HG02943 (cell line): Measurements from ENCODE around the gene DISC1.
"Not testable (repeated sequence)": the region's sequence is repeated elsewhere in the genome, so short reads cannot be mapped to it uniquely, and the experiment has no call there.

ENCODE experiments used
- ATAC-seq: cut with Tn5 transposase; IDR thresholded peaks from one replicate; pipeline ENCODE4 v1.9.1; 2021; ENCODE audit warnings: mild to moderate bottlenecking, low read depth, moderate library complexity; ENCODE audit not compliant: unreplicated experiment

DISC1 gene

GRCh38 chr1:231940701-231941100, 314.1 kb downstream of the DISC1 start:
- ATAC-seq: no peak

- ATAC-seq: no peak
Measured at GRCh38 chr1:231943084-231943483, 316.5 kb downstream of the DISC1 start.

DNA sequence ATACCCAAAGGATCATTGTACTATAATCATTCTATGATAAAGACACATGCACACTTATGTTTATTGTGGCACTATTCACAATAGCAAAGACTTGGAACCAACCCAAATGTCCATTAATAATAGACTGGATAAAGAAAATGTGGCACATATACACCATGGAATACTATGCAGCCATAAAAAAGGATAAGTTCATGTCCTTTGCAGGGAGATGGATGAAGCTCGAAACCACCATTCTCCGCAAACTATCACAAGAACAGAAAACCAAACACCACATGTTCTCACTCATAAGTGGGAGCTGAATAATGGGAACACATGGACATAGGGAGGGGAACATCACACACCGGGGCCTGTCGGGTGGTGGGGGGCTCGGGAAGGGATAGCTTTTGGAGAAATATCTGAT, 321.5 kb downstream of the DISC1 start:
- not testable (repeated sequence) for ATAC-seq

GRCh38 chr1:231949277-231950091, 322.9 kb downstream of the DISC1 start:
- no peak for ATAC-seq

GRCh38 chr1:231950331-231951128, 323.9 kb downstream of the DISC1 start:
- no peak for ATAC-seq

GRCh38 chr1:231951374-231951773, 324.8 kb downstream of the DISC1 start:
- ATAC-seq: no peak

- no peak for ATAC-seq
Measured at GRCh38 chr1:231952154-231952553, 325.6 kb downstream of the DISC1 start.

DNA sequence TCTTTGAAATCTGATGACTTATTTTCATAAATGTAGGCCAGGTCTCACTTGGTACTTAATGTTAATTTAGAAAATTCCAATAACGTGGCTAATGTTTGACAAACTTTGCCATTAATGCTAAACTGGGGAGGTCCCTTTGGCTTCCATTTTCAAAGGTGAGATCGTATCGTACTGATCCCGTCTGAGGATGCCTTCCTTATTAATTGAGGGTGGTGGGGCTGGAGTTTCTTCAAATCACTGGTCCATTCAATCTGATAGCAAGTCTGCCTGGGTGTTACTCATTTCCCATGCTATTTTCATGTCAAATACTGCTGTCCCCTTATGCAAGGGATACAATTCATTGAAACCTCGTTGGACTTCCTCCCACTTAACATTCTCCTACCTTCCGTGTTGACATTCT, 327.1 kb downstream of the DISC1 start:
- no peak for ATAC-seq

DNA sequence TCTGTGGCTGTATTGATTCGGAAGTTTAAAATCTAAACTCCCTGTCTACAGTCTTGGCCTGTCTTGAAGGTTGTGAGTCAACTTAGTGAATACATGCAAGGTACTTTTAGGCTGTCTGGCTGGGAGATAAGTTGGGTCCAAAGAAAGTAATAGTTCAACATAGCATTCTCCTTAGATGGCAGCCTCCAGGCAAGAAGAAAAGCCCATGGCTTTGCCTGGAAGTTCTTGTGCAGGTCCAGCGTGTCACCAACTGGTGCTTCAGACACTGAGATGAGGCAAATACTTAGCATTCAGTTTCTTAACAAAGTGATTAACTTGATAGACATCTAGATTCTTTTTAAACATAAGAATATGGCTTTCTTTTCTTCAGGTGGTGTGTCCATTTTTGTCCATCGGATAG, 328.2 kb downstream of the DISC1 start:
- ATAC-seq: no peak

- ATAC-seq: no peak
Measured at GRCh38 chr1:231957359-231957758, 330.8 kb downstream of the DISC1 start.

- ATAC-seq: no peak
Measured at GRCh38 chr1:231958448-231958847, 331.9 kb downstream of the DISC1 start.

- ATAC-seq: no peak
Measured at GRCh38 chr1:231959225-231959884, 332.8 kb downstream of the DISC1 start.

- ATAC-seq: not testable (repeated sequence)
Measured at GRCh38 chr1:231961801-231962200, 335.2 kb downstream of the DISC1 start.

DNA sequence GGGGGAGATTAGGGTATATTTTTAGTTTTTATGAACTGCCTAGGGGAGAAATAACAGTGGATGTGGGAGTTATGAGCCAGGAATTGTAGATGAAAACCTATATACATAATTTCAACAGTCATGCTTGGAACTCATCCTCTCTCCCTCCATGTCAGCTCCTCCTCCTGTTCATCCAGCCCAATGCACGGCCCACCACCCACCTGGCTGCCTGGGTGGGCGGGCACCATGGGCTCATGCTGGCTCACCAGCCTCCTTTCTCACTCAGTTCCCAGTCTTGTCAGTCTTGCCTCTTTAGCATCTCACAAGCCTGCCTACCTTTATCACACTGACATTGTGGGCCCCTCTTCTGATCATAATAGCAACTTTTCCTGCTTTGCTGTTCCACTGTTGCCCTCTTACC, 336.0 kb downstream of the DISC1 start:
- ATAC-seq: no peak

DNA sequence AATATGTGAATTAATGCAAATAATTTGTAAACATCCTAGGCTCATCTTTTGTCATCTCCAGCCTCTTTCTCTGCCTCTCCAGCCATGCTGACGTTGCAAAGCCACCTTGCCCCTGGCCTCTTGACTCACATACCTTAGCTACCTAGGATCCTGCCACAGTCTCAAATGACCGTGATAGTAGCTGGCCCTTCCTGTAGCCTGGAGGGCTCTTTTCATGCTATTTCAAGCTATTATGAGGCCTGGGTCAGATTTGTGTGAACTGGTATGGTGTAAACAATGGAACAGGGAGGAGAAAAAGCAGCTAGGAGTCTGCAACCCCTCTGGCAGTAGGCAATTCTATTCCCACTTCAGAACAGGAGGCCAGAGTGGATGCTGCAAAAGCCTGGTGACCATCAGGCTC, 337.7 kb downstream of the DISC1 start:
- ATAC-seq: no peak

- no peak for ATAC-seq
Measured at GRCh38 chr1:231964961-231965360, 338.4 kb downstream of the DISC1 start.

DNA sequence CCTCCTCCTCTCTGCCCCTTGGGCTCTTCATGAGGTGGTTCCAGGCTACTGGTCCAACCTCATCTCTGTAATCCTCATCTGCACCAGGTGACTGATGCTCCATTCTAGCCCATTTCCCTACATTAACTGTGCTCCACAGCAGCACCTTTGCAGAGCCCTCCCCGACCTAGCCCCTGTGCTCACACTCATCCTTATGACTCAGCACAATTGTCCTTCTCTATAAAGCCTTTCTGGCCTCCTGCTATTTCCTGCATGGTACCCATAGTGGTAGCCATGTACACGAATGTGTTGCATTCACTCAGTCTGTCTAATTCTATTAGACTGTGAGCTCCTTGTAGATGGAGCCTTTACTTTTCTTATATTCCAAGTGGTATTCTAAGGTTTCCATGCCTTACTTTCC, 339.0 kb downstream of the DISC1 start:
- ATAC-seq: no peak

- no peak for ATAC-seq
Measured at GRCh38 chr1:231966983-231967382, 340.4 kb downstream of the DISC1 start.

DNA sequence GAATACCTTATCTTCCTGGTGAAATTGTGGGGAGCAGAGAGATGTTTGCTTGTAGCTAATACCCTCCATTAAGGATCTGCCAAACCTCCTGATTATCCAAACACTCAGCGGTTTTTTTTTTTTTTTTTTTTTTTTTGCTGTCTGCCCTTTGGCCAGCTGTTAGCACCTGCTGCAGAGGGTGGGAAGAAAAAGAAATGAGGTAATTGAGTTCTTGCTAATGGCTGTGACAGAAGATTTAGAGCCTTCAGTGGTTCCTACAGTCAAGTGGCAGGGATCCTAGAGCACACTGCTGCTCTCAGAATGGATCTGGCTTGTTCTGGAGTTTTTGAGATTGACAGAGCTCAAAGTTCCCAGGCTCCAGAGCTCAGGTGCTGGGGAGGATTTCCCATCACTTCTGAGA, 342.5 kb downstream of the DISC1 start:
- no peak for ATAC-seq

DNA sequence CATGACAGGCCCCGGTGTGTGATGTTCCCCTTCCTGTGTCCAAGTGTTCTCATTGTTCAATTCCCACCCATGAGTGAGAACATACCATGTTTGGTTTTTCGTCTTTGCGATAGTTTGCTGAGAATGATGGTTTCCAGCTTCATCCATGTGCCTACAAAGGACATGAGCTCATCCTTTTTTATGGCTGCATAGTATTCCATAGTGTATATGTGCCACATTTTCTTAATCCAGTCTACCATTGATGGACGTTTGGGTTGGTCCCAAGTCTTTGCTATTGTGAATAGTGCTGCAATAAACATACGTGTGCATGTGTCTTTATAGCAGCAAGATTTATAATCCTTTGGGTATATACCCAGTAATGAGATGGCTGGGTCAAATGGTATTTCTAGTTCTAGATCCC, 343.2 kb downstream of the DISC1 start:
- ATAC-seq: not testable (repeated sequence)

DNA sequence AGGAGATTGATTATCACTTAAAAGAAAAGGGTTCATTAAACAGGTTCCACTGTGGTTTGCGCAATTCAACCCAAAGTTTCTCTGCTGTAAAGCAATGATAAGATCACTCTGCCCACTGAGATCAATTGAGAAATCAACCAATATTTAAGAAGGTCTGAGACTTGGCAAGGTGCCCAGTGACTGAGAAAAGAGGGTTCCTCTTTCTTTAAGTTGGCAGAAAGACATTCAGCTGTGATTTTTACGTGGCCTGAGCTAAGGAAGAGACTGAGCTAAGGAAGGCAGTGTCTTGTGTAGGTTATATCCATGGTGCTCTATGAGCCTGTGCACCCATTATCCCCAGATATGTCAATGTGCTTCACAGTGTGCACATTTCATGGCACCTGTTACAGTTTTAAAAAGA, 344.1 kb downstream of the DISC1 start:
- ATAC-seq: no peak
